Measurements from ENCODE around the gene LPAR3.

- TF ChIP-seq POLR2A (IDR thresholded peaks at IDR 0.05) (no peak), CTCF (IDR thresholded peaks at IDR 0.05) (no peak)
These were observed 47.6 kb downstream of the LPAR3 start for GRCh38 chr1:84845357-84845756.

All from Peyer's patch (tissue), 4 donors.